RWPE1 (cell line): ENCODE results near the gene LSM3.

Source experiments
- CTCF ChIA-PET: fragments of 350-600 bp; sonication (Branson Sonifier 250); formaldehyde crosslinking; extraction: SDS; loops from one replicate; lab custom pipeline; 2021; lab: Yijun Ruan, JAX
- POLR2A ChIA-PET: fragments of 400-600 bp; formaldehyde crosslinking; extraction: SDS; loops from one replicate; lab custom pipeline; 2020; ENCODE audit warnings: antibody characterized with exemption; ENCODE audit not compliant: low non-redundant PET; lab: Yijun Ruan, JAX
- DNase-seq: peaks from one replicate; pipeline ENCODE4 v3.0.0; 2012; ENCODE audit warnings: low spot score
- H3K27ac ChIP-seq: fragments of 450-650 bp; 2 replicates; pipeline ENCODE4 v1.5.1; 2017
- TF ChIP-seq, protein P1 (sequence below): fragments of 450-650 bp; conservative IDR thresholded peaks from 2 replicates; pipeline ENCODE4 v1.5.1; 2017; ENCODE audit warnings: low read depth, mild to moderate bottlenecking

Gene LSM3

GRCh38 chr3:14137445-14137844 is 41.2 kb upstream of the LSM3 start:
- CTCF ChIA-PET: no interaction called here
- POLR2A ChIA-PET: interaction anchor here (0.9 kb wide), 1 partner anchor 8 kb away, joined by 3 read pairs; no protein-coding TSS in a partner anchor
- TF ChIP-seq, protein P1, sequence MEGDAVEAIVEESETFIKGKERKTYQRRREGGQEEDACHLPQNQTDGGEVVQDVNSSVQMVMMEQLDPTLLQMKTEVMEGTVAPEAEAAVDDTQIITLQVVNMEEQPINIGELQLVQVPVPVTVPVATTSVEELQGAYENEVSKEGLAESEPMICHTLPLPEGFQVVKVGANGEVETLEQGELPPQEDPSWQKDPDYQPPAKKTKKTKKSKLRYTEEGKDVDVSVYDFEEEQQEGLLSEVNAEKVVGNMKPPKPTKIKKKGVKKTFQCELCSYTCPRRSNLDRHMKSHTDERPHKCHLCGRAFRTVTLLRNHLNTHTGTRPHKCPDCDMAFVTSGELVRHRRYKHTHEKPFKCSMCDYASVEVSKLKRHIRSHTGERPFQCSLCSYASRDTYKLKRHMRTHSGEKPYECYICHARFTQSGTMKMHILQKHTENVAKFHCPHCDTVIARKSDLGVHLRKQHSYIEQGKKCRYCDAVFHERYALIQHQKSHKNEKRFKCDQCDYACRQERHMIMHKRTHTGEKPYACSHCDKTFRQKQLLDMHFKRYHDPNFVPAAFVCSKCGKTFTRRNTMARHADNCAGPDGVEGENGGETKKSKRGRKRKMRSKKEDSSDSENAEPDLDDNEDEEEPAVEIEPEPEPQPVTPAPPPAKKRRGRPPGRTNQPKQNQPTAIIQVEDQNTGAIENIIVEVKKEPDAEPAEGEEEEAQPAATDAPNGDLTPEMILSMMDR: no peak
- H3K27ac ChIP-seq: peak overlapping the region; percentile 94
- no peak for DNase-seq

DNA sequence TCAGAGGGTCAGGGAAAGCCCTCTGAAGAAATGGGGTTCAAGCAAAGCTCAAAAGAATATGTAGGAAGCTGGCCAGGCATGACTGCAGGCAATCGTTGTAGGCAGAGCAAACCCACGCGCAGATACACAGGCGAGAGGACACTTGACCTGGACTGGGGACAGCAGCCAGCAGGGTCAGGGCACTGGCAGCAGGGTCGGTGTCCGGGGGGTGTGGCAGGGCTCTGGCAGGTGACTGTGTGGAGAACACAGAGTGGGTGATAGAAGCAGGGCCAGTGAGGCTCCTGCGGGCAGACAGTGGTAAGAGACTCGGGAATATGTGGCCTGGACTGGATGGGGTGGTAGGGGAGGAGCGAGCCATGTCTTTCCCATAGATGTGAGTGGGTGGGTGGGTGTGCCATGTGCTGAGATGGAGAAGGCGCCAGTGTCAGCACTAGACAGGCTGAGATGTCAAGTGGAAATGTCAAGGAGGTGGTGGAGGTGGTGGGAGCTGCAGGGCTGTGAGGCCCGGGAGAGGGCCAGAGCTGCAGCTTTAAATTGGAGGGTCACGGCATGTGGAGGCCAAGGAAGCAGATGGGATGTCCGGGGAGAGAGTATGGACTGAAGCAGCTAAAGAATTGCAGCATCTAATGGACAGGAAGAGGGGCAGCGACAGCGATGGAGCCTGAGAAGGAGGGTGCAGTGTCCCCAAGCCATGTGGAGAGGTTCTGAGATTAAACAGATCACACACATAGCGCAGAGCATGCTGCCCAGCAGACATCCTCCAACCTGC is 40.3 kb upstream of the LSM3 start:
- ChIA-PET POLR2A (no interaction called here), CTCF (no interaction called here)
- H3K27ac ChIP-seq: peak overlapping the region; percentile 94
- no peak for DNase-seq
- TF ChIP-seq, protein P1: no peak

- POLR2A ChIA-PET: no interaction called here
- TF ChIP-seq, protein P1: no peak
- no peak for DNase-seq
- H3K27ac ChIP-seq: peak overlapping the region; percentile 94
- CTCF ChIA-PET: no interaction called here
Measured at GRCh38 chr3:14138878-14139655, 39.5 kb upstream of the LSM3 start.

- ChIA-PET POLR2A (no interaction called here), CTCF (interaction anchor here (0.7 kb wide), 1 partner anchor 8 kb away, joined by 3 read pairs; no protein-coding TSS in a partner anchor)
- TF ChIP-seq, protein P1: no peak
- DNase-seq: no peak
- peak overlapping the region; percentile 94 for H3K27ac ChIP-seq
Measured at GRCh38 chr3:14139771-14140170, 38.8 kb upstream of the LSM3 start.

- DNase-seq: no peak
- peak overlapping the region; percentile 94 for H3K27ac ChIP-seq
- ChIA-PET CTCF (interaction anchor here (0.7 kb wide), 1 partner anchor 8 kb away, joined by 3 read pairs; no protein-coding TSS in a partner anchor), POLR2A (no interaction called here)
- TF ChIP-seq, protein P1: no peak
Measured at GRCh38 chr3:14140668-14141067, 37.9 kb upstream of the LSM3 start.

DNA sequence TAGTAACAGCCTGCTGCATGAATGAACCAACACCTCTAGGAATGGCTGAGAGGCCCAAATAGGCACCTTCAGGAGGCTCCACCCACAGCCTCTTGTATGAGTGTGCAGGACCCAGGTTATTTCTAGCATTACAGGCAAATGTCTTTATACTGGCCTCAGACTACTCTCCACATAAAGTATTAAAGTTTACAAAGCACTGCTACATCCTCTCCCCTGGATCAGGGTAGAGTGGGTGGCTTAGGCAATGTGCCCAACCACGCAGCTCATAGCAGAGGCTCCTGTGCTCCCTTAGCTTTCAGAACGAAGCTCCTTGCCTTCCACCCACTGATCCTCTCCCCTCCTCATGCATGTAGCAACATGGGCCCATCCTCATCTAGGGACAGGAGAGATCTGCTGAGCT is 37.5 kb upstream of the LSM3 start:
- POLR2A ChIA-PET: interaction anchor here (0.6 kb wide), 1 partner anchor 17 kb away, joined by 3 read pairs; the partner anchor contains the start of genes CHCHD4 and TMEM43
- CTCF ChIA-PET: no interaction called here
- DNase-seq: no peak

More for the DNA sequence above, 37.5 kb upstream of the LSM3 start:
- peak overlapping the region; percentile 94 for H3K27ac ChIP-seq
- TF ChIP-seq, protein P1: no peak
